Gastrocnemius medialis (tissue), 4 donors: ENCODE data around the gene UTRN. TPM values are rescaled to one million over a fixed set of nuclear protein-coding genes. Genes with fewer than 3 reads are reported as not detected.

Source experiments
- ATAC-seq, 2 donors: fragments of 150-250 bp; one replicate each; pipeline ENCODE4 v1.9.1; 2016
- DNase-seq, 2 donors: peaks; one replicate each; pipeline ENCODE4 v3.0.0-alpha.2; 2019
- H3K27ac ChIP-seq, 4 donors: fragments of 200-600 bp; sonication (generic); 1 replicate in 1 of 4; 2 replicates in 3 of 4; pipeline ENCODE4 v1.5.1; 2016 to 2018; ENCODE audit warnings: mild to moderate bottlenecking in 2 of 4, moderate library complexity in 1 of 4
- H3K27me3 ChIP-seq, 3 donors: fragments of 200-600 bp; sonication (generic) in 2 of 3; 1 replicate in 1 of 3; 2 replicates in 2 of 3; pipeline versions ENCODE4 v1.5.1 to v1.6.0; 2016 to 2019; ENCODE audit warnings: mild to moderate bottlenecking in 1 of 3, moderate library complexity in 1 of 3
- H3K36me3 ChIP-seq, 2 donors: fragments of 200-600 bp; sonication (generic) in 1 of 2; one replicate each; pipeline ENCODE4 v1.5.1; 2017 to 2018
- H3K4me1 ChIP-seq, 2 donors: fragments of 200-600 bp; sonication (generic) in 1 of 2; one replicate each; pipeline ENCODE4 v1.5.1; 2016 to 2017; ENCODE audit warnings: mild to moderate bottlenecking in 2 of 2
- H3K4me3 ChIP-seq, 4 donors: fragments of 200-600 bp; sonication (generic) in 3 of 4; 1 replicate in 1 of 4; 2 replicates in 3 of 4; pipeline ENCODE4 v1.5.1; 2016 to 2019; ENCODE audit warnings: mild to moderate bottlenecking in 2 of 4
- H3K9me3 ChIP-seq, 3 donors: fragments of 200-600 bp; sonication (generic) in 2 of 3; 1 replicate in 1 of 3; 2 replicates in 2 of 3; pipeline ENCODE4 v1.5.1; 2016 to 2019
- POLR2A ChIP-seq, 2 donors: fragments of 450-650 bp; IDR thresholded peaks; one replicate each; pipeline ENCODE4 v1.6.1; 2017; ENCODE audit warnings: antibody characterized with exemption in 2 of 2, mild to moderate bottlenecking in 2 of 2, moderate library complexity in 2 of 2
- in situ Hi-C, 4 donors: fragments of 200-750 bp; cut with MboI; loops; one replicate each; pipeline versions ENCODE4 v1.15.0 to v1.8.0; 2017; ENCODE audit warnings: low sequenced_read_pairs in 4 of 4
- intact Hi-C: fragments of 100-400 bp; cut with DNase I; formaldehyde crosslinking; loops from one replicate; pipeline ENCODE4 v1.15.1; 2023; ENCODE audit warnings: low total_unique reads
- total RNA-seq, 4 donors: library from RNA; depleted of rRNA; stranded (reverse); fragments of >200 nt; gene quantifications; one replicate each; pipeline versions ENCODE4 v1.1.0 to v1.2.3, GENCODE V29; 2016
- TF ChIP-seq, protein P1 (sequence below), 5 experiments: fragments of 450-650 bp in 3 of 5; fragments of 200-600 bp in 2 of 5; sonication (generic) in 2 of 5; IDR thresholded peaks in 4 of 5; conservative IDR thresholded peaks in 1 of 5; 1 replicate in 4 of 5; 2 replicates in 1 of 5; pipeline ENCODE4 v1.5.1; 2016 to 2019; ENCODE audit warnings: antibody characterized with exemption in 5 of 5, mild to moderate bottlenecking in 3 of 5, moderate library complexity in 3 of 5

The UTRN gene
- total RNA-seq, 4 donors from 2014 or later: 24.1 to 66.3 (median 40.1) TPM

DNA sequence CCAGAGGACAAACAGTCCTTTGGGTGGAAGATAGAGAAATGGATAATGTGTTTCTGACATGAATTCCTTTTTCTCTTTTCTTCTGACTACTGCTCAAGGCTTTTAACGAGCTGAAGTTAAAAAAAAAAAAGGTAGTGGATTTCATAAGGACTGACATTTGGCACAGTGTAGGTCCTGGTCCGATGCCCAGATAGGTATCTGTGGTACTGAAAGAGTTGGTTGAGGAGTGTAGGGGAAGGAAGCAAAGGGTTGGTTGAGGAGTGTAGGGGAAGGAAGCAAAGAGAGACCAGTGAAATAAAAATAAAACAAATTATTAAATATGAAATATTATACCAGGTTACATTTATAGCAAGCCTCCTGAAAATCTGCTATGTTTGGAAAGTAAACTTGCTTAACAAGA, 11.8 kb downstream of the UTRN start:
- Histone ChIP-seq H3K27me3 (no peaks in the 10 kb centered on the region), H3K9me3 (no peaks in the 10 kb centered on the region), H3K4me3 (no peak overlapping the region), H3K36me3 (peaks cover 0 to 20% of the 10 kb centered on the region in 2 donors), H3K4me1 (peaks cover 47% of the 10 kb centered on the region in 2 donors), H3K27ac (peak overlapping the region; percentile 64 to 72 (median 70))
- no peak for TF ChIP-seq POLR2A (IDR thresholded peaks at IDR 0.05)
- TF ChIP-seq, protein P1, sequence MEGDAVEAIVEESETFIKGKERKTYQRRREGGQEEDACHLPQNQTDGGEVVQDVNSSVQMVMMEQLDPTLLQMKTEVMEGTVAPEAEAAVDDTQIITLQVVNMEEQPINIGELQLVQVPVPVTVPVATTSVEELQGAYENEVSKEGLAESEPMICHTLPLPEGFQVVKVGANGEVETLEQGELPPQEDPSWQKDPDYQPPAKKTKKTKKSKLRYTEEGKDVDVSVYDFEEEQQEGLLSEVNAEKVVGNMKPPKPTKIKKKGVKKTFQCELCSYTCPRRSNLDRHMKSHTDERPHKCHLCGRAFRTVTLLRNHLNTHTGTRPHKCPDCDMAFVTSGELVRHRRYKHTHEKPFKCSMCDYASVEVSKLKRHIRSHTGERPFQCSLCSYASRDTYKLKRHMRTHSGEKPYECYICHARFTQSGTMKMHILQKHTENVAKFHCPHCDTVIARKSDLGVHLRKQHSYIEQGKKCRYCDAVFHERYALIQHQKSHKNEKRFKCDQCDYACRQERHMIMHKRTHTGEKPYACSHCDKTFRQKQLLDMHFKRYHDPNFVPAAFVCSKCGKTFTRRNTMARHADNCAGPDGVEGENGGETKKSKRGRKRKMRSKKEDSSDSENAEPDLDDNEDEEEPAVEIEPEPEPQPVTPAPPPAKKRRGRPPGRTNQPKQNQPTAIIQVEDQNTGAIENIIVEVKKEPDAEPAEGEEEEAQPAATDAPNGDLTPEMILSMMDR (IDR thresholded peaks at IDR 0.05 in 4 of 5, conservative IDR thresholded peaks at IDR 0.05 in 1 of 5): no peak
- in situ Hi-C loops: no loop called here
- DNase-seq (peak; percentile 9 to 45), ATAC-seq (peak; percentile 24 to 76)
- intact Hi-C loops: no loop called here

DNA sequence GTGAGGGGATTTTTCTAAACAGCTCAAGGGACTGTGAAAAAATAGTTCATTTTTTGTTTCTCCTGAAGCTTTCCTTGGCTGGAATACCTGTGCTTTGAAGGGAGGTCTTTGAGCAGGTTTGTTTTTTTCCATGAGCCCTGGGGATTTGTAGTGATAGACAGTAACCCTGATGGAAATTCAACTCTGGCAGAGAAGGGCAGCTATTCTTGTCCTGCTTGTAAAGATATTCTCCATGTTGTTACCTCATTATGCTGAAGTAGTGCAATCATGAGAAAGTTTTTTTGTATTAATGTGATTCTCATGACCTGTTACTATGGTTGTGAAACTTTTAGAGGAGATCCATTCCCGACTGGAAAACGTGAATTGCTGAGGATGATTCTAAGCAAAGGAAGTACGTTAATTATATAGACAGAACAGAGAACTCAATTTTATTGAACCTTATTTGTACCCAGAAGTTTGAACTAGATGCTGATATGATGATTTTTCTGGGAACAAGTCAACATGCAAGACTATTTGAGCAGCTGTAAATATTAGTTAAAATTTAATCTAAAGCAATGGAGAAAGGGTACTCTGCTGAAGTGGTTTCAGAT, 12.5 kb downstream of the UTRN start:
- Histone ChIP-seq H3K4me1 (peaks cover 41 to 47% of the 10 kb centered on the region in 2 donors), H3K4me3 (no peak overlapping the region), H3K27me3 (no peaks in the 10 kb centered on the region), H3K9me3 (no peaks in the 10 kb centered on the region), H3K27ac (peak overlapping the region; percentile 64 to 72 (median 70)), H3K36me3 (peaks cover 0 to 16% of the 10 kb centered on the region in 2 donors)
- intact Hi-C loops: no loop called here
- no peak for TF ChIP-seq POLR2A (IDR thresholded peaks at IDR 0.05)
- TF ChIP-seq, protein P1 (IDR thresholded peaks at IDR 0.05 in 4 of 5, conservative IDR thresholded peaks at IDR 0.05 in 1 of 5): no peak
- DNase-seq (no peak), ATAC-seq (peak; percentile 57 to 77)
- in situ Hi-C loops: no loop called here

DNA sequence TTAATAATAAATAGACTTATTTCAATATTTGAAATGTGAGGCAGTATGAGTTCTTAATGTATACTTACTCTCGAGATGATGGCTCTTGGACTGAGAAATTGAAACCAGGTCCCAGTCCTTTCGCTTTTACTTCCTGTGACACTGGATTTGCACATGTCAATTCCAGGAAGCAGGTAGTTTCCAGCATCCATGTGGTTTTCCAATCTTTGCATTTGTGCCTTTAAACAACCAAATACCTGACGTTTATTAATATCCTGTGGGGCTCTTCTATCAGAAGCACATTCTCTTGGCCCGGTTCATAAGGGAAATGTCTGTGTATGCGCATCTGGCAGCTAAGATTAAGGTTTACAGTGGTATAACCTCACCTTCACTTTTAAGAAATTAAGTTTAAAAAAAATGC, 13.1 kb downstream of the UTRN start:
- DNase-seq: no peak
- peaks cover 35 to 41% of the 10 kb centered on the region in 2 donors for H3K4me1 ChIP-seq
- peaks cover 0 to 13% of the 10 kb centered on the region in 2 donors for H3K36me3 ChIP-seq
- TF ChIP-seq, protein P1 (IDR thresholded peaks at IDR 0.05 in 4 of 5, conservative IDR thresholded peaks at IDR 0.05 in 1 of 5): no peak
- TF ChIP-seq POLR2A (IDR thresholded peaks at IDR 0.05): no peak
- H3K27me3 ChIP-seq: no peaks in the 10 kb centered on the region
- H3K4me3 ChIP-seq: no peak overlapping the region
- ATAC-seq: peak in 1 of 2 donors; percentile 35
- H3K27ac ChIP-seq: peak overlapping the region; percentile 32 to 72 (median 70)
- in situ Hi-C loops: no loop called here
- no peaks in the 10 kb centered on the region for H3K9me3 ChIP-seq
- intact Hi-C loops: no loop called here

DNA sequence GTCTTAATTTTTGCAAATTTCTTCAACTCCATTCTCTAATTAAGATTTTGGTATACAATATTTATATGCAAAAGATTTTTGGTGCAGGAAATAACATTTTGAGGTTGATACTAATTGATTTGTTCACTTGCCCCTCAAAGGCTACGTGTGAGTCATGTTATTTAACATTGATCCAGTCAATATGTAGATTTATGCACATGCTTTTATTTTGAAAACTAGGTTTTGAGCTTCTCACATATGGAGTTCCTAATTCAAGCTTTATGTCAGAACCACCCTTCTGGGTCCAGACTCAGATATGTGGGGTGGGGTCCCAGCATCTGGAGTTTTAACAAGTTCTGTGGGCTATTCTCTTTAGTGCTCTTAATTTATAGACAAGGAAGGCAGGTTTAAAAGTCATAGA, 13.8 kb downstream of the UTRN start:
- ATAC-seq (no peak), DNase-seq (no peak)
- Histone ChIP-seq H3K9me3 (no peaks in the 10 kb centered on the region), H3K27ac (peak overlapping the region in 2 of 4 donors; percentile 70 to 72), H3K36me3 (peaks cover 0 to 13% of the 10 kb centered on the region in 2 donors), H3K27me3 (no peaks in the 10 kb centered on the region), H3K4me3 (no peak overlapping the region), H3K4me1 (peaks cover 30 to 36% of the 10 kb centered on the region in 2 donors)
- intact Hi-C loops (no loop called here), in situ Hi-C loops (no loop called here)
- TF ChIP-seq, protein P1 (IDR thresholded peaks at IDR 0.05 in 4 of 5, conservative IDR thresholded peaks at IDR 0.05 in 1 of 5): no peak
- no peak for TF ChIP-seq POLR2A (IDR thresholded peaks at IDR 0.05)
